Osteoblast (primary cell): ENCODE results near the gene SLC19A1. TPM values are rescaled to one million over a fixed set of nuclear protein-coding genes. Genes with fewer than 3 reads are reported as not detected.
A peak's percentile ranks its signal among the peaks of the same experiment; 100 is the strongest.

Experiments used
- DNase-seq: peaks from one replicate; pipeline ENCODE4 v3.0.0; 2011; ENCODE audit warnings: low spot score, mixed read lengths; ENCODE audit not compliant: insufficient read length; ENCODE audit errors: missing footprints
- H2AFZ ChIP-seq: 2 replicates; pipeline ENCODE4 v1.6.0; 2011; ENCODE audit warnings: mild to moderate bottlenecking, low read length
- H3K27ac ChIP-seq: 2 replicates; pipeline ENCODE4 v1.5.1; 2011; ENCODE audit warnings: mild to moderate bottlenecking, low read depth, low read length, moderate library complexity
- H3K27me3 ChIP-seq: 2 replicates; pipeline ENCODE4 v1.6.0; 2012; ENCODE audit warnings: mild to moderate bottlenecking, control low read depth, inconsistent platforms, low read length, moderate library complexity; ENCODE audit not compliant: insufficient read depth
- H3K36me3 ChIP-seq: 2 replicates; pipeline ENCODE4 v1.5.1; 2011; ENCODE audit warnings: mild to moderate bottlenecking, low read length, control low read depth, moderate library complexity; ENCODE audit not compliant: insufficient read depth
- H3K4me1 ChIP-seq: 2 replicates; pipeline ENCODE4 v1.5.1; 2011; ENCODE audit warnings: mild to moderate bottlenecking, low read length, control low read depth, moderate library complexity; ENCODE audit not compliant: insufficient read depth
- H3K4me2 ChIP-seq: 2 replicates; pipeline ENCODE4 v1.6.0; 2011; ENCODE audit warnings: mild to moderate bottlenecking, low read length; ENCODE audit not compliant: insufficient read depth
- H3K4me3 ChIP-seq: fragments of 200-600 bp; sonication (generic); 3 replicates; pipeline ENCODE4 v1.5.1; 2012; ENCODE audit warnings: mild to moderate bottlenecking, low read length, inconsistent platforms; ENCODE audit not compliant: insufficient read depth
- H3K79me2 ChIP-seq: 2 replicates; pipeline ENCODE4 v1.6.0; 2012; ENCODE audit warnings: mild to moderate bottlenecking, low read length, control low read depth, inconsistent platforms; ENCODE audit not compliant: insufficient read depth
- H3K9me3 ChIP-seq: 2 replicates; pipeline ENCODE4 v1.5.1; 2011; ENCODE audit warnings: low read depth, low read length, control low read depth
- H4K20me1 ChIP-seq: 2 replicates; pipeline ENCODE4 v1.6.0; 2012; ENCODE audit warnings: mild to moderate bottlenecking, low read length, control low read depth; ENCODE audit not compliant: insufficient read depth
- total RNA-seq: library from RNA; depleted of rRNA; stranded (reverse); fragments of >200 nt; gene quantifications from 2 replicates; pipeline ENCODE4 v1.2.3, GENCODE V29; 2012
- TF ChIP-seq, protein P1 (sequence below): IDR thresholded peaks from 2 replicates; pipeline ENCODE4 v1.5.1; 2011; ENCODE audit warnings: mild to moderate bottlenecking, low read depth, low read length, moderate library complexity; ENCODE audit errors: extremely low read depth

SLC19A1 gene
- total RNA-seq, result 2.9 and 3.2 TPM in 2 replicates

DNA sequence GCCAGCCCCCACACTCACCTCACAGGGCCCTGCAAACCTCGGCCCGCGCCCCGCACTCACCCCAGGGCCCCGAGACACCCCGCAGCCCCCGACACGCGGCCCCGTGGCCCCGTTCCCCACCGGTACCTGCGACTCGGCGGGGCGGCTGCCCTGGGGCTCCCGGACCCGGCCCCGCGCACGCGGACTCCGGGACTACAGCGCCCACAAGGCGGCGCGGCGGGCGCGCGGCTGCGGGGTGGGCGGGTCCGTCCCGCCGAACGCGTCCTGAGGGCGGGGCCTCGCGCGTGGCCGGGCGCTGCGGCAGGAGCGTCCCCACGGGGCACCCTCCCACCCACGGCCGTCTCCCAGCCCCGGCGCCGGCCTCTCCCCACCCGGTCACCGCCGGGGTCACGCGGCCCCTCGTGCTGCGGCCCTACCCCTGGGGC lies at the start of gene SLC19A1:
Gene SLC19A1, minus strand, starts transcription at position 199 of the 425 bp plus-strand sequence. CDS start 4,481 bp downstream, outside the sequence.
- TF ChIP-seq, protein P1, sequence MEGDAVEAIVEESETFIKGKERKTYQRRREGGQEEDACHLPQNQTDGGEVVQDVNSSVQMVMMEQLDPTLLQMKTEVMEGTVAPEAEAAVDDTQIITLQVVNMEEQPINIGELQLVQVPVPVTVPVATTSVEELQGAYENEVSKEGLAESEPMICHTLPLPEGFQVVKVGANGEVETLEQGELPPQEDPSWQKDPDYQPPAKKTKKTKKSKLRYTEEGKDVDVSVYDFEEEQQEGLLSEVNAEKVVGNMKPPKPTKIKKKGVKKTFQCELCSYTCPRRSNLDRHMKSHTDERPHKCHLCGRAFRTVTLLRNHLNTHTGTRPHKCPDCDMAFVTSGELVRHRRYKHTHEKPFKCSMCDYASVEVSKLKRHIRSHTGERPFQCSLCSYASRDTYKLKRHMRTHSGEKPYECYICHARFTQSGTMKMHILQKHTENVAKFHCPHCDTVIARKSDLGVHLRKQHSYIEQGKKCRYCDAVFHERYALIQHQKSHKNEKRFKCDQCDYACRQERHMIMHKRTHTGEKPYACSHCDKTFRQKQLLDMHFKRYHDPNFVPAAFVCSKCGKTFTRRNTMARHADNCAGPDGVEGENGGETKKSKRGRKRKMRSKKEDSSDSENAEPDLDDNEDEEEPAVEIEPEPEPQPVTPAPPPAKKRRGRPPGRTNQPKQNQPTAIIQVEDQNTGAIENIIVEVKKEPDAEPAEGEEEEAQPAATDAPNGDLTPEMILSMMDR, result no peak
- Histone ChIP-seq H3K4me3 (peak within 1 kb of the TSS; percentile 74), H3K9me3 (no peaks in the 10 kb centered on the region), H3K79me2 (no peaks in the 10 kb centered on the region), H3K27me3 (no peaks in the 10 kb centered on the region), H3K36me3 (no peaks in the 10 kb centered on the region), H3K4me2 (peak within 1 kb of the TSS; percentile 60), H3K4me1 (no peaks in the 10 kb centered on the region), H2AFZ (peak within 1 kb of the TSS; percentile 26), H3K27ac (no peak within 1 kb of the TSS), H4K20me1 (no peaks in the 10 kb centered on the region)
- DNase-seq, result peak; percentile 100

DNA sequence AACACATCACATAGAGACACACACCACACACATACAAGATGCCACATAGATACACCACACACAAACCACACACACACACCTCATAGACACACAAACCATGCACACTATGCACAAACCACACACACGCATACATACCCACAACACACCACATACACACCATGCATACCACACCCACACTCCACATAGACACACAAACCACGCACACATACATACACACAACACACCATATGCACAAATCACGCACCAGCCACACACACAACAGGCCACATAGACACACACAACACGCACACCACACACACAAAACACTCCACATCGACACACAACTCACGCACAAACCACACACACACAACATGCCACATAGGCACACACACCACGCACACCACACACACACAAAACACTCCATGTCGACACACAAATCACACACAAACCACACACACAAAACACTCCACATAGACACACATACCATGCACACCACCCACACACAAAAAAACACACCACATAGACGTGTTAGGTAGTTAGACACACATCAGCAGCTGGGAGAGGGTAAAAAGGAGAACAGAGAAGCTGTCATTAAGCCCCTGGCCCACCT lies 49.5 kb upstream of the SLC19A1 start:
- TF ChIP-seq, protein P1, result no peak
- Histone ChIP-seq H4K20me1 (no peaks in the 10 kb centered on the region), H3K27me3 (peaks cover 27% of the 10 kb centered on the region), H3K27ac (no peak overlapping the region), H3K79me2 (no peaks in the 10 kb centered on the region), H3K4me2 (no peak overlapping the region), H3K36me3 (no peaks in the 10 kb centered on the region), H3K4me1 (no peaks in the 10 kb centered on the region), H3K4me3 (no peak overlapping the region), H2AFZ (no peak overlapping the region), H3K9me3 (no peaks in the 10 kb centered on the region)
- peak; percentile 63 for DNase-seq

DNA sequence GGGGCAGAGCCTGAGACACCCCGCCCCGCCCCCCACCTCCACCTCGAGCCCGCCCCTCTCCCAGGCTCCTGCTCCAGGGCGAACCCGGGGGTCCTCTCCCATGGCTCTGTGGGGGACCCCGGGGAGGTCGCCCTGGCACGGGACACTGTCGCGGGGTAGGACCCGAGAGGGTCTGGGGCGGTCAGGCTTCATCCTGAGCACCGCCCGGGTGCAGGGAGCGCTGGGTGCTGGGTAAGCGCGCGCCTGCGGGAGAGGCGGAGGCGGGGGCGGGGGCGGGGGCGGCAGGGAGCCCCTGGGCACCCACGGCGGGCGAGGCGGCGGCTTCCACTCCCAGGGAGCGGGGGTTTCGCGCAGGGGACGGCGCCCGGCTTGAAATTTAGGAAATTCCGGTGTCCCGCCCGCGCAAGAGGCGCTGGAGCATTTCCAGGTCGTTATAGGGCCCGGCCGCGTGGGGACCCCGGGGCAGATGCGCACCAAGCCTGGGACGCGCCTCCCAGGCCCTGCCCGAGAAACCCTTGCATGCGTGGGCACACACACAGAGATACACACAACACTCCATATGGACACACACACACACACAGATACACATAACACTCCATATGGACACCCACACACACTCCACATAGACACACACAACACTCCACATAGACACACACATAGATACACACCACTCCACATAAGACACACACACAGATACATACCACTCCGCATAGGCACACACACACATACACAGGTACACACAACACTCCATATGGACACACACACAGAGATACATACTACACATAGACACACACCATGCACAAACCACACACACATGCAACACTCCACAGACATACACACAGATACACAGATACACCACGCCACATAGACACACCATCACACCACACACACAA lies 48.7 kb upstream of the SLC19A1 start:
- peaks cover 27% of the 10 kb centered on the region for H3K27me3 ChIP-seq
- no peak overlapping the region for H3K4me3 ChIP-seq
- no peaks in the 10 kb centered on the region for H3K36me3 ChIP-seq
- no peak overlapping the region for H3K27ac ChIP-seq
- H3K4me1 ChIP-seq, result no peaks in the 10 kb centered on the region
- peak; percentile 79 for DNase-seq
- H3K9me3 ChIP-seq, result peaks cover 5% of the 10 kb centered on the region
- TF ChIP-seq, protein P1, result no peak
- H2AFZ ChIP-seq, result no peak overlapping the region
- no peaks in the 10 kb centered on the region for H4K20me1 ChIP-seq
- H3K79me2 ChIP-seq, result no peaks in the 10 kb centered on the region
- H3K4me2 ChIP-seq, result no peak overlapping the region

DNA sequence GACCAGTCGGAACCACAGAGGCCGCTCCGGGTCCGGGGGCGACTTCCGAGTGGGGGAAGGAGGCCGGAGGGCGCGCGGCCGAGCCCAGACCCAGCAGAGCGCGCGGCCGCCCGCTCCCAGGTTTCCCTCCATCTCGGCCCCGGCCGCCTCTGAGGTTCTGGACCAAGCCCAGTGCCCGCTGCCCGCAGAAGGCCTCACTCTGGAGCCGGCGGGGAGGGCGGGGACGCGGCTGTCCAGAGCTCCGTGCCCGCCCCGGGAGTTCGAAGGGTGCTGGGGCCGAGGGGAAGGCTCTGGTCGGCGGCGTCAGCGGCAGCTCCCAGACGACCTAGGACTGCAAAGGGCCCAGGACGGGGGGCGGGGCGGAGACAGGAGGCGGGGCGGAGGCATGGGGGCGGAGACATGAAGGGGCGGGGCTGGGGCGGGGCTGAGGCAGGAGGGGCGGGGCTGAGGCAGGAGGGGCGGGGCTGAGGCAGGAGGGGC lies 48.0 kb upstream of the SLC19A1 start:
- H3K9me3 ChIP-seq, result peaks cover 5% of the 10 kb centered on the region
- H3K27ac ChIP-seq, result no peak overlapping the region
- H4K20me1 ChIP-seq, result no peaks in the 10 kb centered on the region
- peak; percentile 96 for DNase-seq
- H3K4me1 ChIP-seq, result no peaks in the 10 kb centered on the region
- peak overlapping the region; percentile 57 for H3K4me2 ChIP-seq
- TF ChIP-seq, protein P1, result no peak
- H2AFZ ChIP-seq, result peak overlapping the region; percentile 51
- H3K36me3 ChIP-seq, result no peaks in the 10 kb centered on the region
- H3K79me2 ChIP-seq, result no peaks in the 10 kb centered on the region
- H3K27me3 ChIP-seq, result peaks cover 27% of the 10 kb centered on the region
- H3K4me3 ChIP-seq, result peak overlapping the region; percentile 58
